ENCODE results near the gene VWA8.
"Not testable (repeated sequence)": the region's sequence is repeated elsewhere in the genome, so short reads cannot be mapped to it uniquely, and the experiment has no call there.

VWA8 gene

DNA sequence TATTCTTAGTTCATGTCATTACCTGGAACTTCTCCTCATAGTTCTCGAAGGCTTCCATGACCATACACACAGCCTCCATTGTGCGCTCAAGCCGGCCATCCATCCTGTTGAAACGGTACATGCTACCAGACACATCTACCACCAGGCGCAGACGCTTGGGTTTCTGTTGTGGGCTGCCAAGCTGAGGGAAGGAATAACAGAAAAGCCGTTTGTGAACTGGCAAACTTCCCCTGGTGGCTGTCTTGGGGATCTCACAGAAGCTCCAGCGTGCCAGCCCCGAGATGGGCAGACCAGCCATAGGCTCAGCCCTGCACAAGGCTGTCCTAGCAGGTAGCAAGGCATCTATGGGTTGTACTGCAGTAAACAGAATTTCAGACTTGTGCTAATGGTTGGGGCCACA is 373.4 kb downstream of the VWA8 start:
- peak; percentile 38 for ATAC-seq
- peak; percentile 15 for DNase-seq

DNA sequence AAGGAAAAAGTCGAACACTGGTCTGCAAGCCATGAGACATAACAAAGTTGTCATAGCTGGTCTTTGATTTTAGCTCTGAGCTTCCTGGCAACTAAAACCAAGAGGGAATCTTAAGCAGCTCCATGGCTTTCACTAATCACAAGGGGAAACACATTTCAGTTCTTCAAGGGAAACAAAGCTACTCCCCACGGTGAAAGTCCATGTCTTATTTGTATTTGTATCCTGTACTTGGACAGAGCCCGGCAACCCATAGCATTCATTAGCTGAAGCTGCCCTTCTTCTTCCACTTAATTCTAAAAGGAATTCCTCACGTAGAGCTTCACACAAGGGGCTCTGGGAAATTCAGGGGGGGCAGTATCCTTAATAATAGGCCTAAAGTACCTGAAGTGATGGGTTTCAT is 374.7 kb downstream of the VWA8 start:
- DNase-seq: no peak
- no peak for ATAC-seq

DNA sequence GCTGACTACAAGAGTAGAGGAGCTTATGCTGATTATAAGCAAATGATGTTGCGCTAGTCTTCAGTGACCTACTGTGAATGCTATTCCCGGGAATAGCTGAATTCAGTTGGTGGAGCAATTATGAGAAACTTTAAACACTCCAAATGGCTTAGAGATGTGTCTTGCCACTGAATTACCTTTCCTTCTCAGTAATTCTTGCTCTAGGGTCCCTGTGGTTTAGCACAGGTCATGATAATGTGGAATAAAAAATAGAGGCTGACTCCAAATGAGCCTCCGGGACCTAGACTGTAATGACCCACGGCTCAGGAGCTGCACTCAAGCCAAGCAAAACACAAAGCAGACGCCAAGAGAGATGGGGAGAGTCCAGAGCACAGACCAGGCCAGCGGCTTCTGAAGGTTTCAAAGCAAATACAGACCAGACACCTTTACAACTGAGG is 378.9 kb downstream of the VWA8 start:
- no peak for DNase-seq
- ATAC-seq: no peak

DNA sequence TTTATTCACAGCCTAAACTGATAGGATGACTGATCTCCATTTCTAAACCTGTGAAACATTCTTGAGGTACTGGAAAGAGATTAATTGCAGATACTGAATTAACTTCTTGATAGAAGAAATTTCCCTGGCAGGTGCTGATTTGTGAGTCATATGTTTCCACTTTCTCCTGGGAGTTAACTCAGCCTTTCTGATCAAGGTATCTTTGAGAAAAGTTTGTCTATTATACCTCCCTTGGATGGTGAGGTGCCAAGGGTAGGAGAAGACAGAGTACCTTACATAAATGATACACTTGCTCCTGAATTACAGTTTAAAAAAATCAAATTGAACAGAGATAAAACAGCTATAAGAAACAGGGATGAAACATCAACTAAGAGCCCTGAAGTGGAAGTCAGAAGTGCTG is 380.6 kb downstream of the VWA8 start:
- ATAC-seq (no peak), DNase-seq (no peak)

DNA sequence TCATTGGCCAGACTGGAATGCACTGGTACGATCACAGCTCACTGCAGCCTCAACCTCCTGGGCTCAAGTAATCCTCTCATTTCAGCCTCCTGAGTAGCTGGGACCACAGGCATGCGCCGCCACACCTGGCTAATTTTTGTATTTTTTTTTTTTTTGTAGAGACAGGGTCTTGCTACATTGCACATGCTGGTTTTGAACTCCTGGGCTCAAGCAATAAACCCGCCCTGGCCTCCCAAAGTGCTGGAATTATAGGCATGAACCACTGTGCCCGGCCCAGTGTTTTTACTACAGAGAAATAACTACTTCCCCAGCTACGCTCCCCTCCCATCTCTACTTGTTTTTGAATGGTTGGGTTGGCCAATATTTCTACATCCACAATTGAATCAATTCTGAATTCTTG is 381.0 kb downstream of the VWA8 start:
- DNase-seq (no peak), ATAC-seq (no peak)

DNA sequence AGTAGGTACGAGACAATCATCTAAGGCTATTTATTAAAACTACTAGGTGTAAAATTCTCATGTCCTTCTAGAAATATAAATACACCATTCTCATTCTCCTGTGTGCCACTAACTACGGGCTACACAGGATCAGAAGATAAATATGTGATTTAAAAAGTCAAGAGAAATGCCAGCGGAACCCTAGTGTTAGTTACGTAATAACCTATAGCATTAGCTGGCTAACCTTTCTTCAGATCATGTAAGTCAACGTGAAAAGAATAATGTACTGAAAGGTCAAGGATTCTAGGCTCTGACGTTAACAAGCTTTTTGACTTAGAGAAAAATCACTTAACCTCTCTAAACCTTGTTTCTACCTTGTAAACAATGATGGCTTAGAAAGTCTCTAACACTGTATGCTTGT is 381.7 kb downstream of the VWA8 start:
- ATAC-seq (no peak), DNase-seq (no peak)

DNA sequence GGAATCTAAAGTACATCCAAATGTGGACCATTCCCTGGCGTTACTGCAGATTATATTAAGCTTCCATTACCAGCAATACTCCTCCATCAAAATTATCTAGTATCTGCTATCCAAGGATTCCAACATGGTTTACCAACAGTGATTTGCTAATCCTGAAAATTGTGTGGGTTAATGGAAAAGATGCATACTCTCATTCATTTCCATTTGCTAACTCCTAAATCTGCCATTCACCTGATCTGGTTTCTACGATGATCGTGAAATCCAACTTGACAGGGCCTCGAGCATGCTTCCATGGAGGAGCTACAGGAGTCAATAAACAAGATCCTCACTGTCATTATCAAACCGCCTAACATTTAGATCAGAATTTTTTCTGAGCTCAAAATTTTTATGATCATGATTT is 382.5 kb downstream of the VWA8 start:
- DNase-seq (no peak), ATAC-seq (no peak)

DNA sequence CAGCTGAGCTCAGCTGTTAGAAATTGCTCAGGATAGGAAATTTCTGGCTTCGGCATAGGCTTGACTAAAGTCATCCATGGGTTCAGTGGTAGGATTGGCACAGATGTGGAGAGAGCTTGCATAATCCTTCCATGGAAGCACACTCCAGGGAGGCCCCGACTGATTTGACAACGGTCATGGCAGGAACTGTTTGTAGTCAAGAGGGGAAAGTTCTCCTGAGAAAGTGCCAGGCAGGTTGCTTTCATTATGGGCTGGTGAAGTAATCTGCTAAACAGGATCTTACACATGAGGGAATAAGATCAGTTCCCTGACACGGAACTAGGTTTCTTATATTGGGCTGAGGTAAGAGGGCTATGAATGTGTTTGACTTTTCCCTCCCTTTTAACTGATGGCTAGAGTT is 383.5 kb downstream of the VWA8 start:
- DNase-seq (no peak), ATAC-seq (no peak)

DNA sequence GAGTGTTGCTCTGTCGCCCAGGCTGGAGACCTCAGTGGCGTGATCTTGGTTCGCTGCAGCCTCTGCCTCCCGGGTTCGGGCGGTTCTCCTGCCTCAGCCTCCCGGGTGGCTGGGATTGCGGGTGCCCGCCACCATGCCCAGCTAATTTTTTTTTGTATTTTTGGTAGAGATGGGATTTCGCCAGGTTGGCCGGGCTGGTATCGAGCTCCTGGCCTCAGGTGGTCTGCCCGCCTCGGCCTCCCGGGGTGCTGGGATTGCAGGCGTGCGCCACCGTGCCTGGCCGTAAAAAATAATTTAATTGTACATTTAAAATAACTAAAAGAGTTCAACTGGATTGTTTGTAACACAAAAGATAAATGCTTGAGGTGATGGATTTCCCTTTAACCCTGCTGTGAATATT is 387.3 kb downstream of the VWA8 start:
- not testable (repeated sequence) for DNase-seq, ATAC-seq

DNA sequence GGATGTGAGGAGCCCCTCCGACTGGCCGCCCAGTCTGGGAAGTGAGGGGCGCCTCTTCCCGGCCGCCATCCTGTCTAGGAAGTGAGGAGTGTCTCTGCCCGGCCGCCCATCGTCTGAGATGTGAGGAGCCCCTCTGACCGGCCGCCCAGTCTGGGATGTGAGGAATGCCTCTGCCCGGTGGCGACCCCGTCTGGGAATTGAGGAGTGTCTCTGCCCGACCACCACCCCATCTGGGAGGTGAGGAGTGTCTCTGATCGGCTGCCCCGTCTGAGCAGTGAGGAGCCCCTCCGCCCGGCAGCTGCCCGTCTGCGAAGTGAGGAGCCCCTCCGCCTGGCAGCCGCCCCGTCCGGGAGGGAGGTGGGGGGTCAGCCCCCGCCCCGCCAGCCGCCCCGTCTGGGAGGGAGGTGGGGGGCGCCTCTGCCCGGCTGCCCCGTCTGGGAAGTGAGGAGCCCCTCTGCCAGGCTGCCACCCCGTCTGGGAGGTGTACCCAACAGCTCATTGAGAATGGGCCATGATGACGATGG is 389.0 kb downstream of the VWA8 start:
- ATAC-seq, DNase-seq: not testable (repeated sequence)

DNA sequence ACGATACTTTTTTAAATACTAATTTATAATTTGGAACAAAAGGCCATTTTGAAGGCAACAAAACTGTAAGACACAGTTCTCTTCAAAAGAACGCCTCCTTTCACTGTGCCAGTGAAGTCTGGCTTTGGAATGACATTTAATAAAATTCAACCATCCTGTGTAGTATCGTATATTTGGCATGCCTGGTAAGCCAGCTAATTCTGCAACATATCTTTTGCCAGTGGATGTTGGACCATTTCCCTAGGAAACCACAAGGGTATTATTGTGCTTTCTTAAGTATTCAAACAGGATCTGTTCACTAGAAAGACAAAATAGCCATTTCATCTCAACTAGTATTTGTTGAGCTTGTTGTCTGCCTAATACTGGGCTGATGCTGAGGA is 391.9 kb downstream of the VWA8 start:
- ATAC-seq (no peak), DNase-seq (no peak)

DNA sequence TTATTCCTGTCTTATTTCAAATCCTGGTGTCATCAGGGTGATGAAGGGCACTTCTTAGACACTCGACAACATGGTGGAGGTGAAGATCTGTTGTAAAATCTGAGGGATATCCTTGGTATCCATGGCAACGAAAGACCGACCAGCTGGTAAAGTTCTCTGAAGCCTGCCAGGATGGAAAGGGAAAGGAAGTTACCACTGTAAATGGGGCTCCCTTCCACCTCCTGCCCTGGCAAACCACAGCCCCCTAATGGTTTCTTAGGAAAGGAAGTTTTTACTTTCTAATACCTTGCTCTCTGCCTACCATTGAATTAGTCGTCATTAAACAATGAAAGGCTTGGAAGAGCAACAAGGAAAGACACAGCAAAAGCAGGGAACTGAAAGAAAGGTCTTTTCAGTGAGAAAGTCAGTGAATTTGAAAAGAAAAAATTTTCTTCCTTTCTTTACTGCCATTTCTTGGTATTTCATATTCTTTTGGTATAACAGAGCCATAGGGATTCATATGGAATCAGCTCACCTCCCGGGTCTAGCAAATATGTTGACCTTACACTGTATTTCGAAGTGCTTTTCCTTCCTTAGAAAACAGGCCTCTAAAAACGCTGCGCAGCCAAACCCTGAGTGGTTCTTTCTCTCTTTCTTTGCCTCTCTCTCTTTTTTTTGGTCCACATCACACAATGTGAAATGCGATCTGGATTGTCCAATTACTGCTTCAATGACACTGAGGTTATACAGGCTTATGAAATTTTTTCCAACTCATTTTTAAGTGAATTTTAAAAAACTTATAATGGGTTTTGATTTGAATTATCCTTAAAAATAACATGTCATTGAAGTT is 392.6 kb downstream of the VWA8 start:
- no peak for ATAC-seq

DNA sequence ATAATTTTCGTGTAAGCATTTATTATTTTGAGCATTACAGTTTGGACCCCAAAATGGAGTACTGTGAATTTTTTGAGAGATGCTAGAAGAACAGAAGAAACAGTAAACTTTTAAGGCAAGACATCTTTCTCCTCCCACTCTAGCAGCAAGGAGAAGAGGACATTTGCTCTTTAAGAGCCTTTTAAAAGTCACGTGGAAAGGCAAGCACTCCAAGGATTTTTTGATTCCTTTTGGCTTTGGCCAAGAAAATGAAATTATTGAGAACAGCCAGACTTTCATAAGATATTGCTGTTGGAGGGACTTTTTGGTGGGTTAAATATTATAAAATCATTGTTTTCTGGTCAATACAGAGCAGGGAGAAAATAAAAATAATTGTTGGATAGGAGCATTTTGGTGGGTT is 393.5 kb downstream of the VWA8 start:
- no peak for DNase-seq
- ATAC-seq: no peak

More for the DNA sequence above, 392.6 kb downstream of the VWA8 start:
- no peak for DNase-seq

DNA sequence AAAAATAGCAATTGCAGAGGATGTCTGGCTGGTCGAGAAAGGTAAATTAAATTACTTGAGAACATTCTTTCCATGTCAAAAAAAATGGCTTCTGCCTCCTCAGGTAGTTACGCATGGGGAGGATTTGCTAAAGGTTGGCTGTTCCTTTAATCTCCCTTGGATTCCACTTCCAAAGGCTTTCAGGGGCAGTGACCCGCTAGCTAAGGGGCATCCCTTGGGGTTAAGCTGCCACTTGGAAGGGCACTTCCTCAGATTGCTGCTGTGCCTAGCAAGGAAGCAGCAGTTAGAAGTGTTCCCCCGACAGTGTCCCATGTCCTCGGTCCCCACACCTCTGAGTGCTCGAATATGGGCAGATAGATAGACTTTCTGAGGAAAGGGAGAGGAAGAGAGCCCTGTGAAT is 395.1 kb downstream of the VWA8 start:
- ATAC-seq: no peak
- DNase-seq: no peak

DNA sequence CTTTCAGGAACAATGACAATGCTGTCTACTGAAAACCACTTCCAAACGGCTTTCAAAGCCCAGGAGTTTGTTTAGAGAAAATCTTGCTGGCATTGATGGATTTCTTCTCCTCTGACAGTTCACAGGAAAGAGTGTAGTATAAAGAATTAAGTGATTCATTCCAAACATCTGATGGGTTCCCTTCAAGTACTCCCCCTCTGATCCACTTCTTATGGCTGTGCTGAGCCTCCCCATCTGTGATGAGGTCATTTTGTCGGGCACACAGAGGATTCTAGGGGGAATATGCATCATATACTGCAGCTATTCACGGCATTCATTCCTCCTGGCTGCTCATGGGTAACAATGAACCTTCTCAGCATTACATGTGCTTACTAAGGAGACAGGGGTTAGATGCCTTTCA is 395.7 kb downstream of the VWA8 start:
- DNase-seq (no peak), ATAC-seq (no peak)

DNA sequence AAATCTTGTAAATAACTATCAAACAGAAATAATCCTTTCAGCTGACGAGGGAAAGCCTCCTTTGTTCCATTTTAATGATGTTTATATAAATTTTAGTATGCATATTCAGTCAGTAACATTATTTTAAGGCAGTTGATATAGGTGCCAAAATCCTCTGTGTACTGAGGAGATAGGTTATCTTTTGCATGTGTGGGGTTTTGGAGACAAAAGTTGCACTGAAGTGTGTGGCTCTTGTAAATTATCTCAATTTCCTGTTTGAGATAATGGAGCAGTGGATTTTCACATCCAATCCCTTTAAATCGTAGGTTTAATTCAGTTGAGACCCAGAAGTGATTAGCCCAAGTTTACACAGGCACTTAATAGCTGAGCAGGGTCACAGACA is 396.9 kb downstream of the VWA8 start:
- no peak for ATAC-seq
- no peak for DNase-seq

DNA sequence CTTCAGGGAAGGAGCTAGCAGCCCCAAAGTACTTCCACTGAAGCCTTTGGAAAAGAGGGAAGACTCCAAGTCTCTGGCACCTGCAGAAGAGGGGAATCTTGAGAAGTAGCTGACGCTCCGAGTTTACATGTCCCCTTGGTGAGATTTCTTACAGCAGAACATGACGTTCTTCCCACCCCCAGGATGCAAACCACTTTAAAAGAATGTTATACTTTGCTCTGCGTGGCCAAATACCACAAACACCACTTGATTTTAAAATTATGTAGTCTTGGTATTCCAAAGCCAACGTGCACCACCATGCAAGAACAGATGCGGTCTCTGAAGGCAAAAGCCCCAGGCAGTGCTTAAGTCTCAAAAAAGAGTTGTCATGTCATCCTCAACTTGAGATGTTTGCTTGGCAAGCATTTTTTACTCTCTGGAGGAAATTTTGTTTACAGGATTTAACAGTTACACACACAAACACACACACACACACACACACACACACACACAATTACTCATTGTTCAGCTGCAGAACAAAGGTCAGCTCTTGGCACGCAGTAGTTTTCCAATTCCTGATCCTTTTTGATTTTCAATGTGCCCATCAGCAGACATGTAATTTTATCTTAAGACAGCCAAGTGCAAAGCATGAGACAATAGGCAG is 397.4 kb downstream of the VWA8 start:
- no peak for DNase-seq
- no peak for ATAC-seq

DNA sequence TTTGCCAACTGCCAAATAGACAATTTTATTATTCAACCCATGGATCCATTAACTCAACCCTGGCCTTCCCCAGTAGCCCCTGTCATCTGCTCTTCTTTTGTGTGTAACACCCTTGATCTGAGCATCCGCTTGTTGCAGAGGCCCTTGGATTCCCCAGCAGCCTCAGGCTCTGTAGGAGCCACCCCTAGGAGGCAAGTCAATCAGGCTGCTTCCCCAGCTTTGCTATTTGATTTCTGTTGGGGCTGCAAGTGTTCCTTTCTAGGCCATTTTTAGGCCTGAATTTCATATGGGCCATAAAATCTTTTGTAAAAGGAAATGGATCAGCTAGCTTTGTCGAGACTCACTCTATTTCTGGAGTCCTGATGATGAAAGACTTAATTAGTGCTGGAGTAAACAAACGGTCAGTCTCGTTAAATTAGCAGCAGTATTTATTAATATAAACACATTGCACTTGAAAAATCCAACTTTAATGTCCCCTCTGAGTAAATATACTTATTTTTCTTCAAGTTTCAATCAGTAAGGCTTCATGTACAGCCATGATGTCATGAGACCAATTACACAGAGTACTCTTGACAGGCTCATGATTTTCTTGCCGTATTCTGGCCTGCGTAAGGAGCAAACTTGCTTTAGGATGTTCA is 398.2 kb downstream of the VWA8 start:
- DNase-seq (no peak), ATAC-seq (no peak)

DNA sequence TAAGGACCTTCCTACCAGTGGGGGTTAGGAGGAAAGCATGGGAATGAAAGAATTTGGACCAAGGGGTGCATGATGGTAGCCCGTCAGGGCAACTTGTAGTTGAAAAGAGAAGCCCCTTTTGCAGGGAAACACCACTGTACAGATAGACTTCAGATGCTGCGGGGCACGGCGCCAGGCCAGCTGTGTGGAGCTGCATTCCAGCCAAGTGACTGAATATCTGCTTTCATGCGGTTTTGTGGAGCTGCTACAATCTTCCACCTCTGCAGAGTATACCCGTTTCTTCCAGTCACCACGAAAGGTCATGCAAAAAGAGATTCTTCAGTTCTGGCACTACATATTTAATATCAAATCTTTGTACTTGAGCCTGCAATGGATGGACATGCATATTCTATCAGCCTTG is 398.8 kb downstream of the VWA8 start:
- no peak for ATAC-seq
- no peak for DNase-seq

DNA sequence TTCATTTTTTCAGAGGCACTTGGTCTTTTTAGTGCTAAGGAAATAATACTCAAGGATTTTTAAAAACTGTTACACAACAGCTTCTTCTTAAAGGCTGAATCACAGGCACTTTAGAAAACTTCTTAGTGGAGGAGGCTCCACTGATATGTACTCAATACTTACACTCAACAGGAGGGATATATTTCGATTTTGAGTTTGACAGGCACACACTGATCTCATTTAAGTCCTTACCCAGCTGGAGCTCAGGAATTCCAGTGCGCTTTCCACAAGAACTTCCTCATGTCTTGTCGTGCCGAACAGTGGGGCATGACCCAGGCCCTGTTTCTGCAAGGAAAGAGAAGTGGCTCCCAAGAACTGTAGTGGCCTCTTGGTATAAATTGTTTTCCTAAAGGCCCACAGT is 399.7 kb downstream of the VWA8 start:
- DNase-seq (no peak), ATAC-seq (no peak)

DNA sequence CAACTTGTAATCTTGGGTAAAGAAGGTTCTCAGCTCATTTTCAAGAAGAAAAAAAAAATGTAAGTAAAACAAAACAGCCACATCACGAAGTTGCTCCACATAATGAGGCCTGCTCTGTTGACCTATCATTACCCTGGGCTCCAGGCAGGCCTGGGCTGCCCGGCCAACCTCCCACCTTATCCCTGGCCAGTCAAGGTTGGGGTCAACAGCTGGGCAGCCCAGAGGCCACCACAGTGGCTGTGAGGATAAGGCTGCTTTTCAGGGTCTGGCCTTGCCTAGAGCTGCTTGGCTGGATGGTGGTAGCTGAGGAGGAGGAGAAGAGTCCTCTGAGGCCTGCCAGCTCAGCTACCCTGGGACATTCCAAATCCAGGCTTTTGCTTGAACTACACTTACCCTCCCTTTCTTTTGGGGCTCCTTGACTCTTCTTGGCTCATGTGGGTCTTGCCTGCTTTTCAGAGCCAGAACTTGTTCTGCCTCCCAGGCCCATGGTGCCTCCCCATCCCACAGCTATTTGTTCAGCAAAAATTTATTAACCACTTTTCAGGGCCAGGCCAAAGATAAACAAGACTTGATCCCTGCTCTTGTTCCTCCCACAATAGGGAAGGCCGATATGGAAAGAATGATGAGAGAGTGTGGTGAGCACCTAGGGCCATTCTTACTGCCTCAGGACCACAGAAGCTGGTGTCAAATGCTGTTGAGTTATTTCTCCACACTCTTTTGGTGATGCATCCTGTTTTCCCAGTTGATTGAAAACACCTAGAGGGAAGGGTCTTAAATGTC is 401.9 kb downstream of the VWA8 start:
- DNase-seq (no peak), ATAC-seq (no peak)

DNA sequence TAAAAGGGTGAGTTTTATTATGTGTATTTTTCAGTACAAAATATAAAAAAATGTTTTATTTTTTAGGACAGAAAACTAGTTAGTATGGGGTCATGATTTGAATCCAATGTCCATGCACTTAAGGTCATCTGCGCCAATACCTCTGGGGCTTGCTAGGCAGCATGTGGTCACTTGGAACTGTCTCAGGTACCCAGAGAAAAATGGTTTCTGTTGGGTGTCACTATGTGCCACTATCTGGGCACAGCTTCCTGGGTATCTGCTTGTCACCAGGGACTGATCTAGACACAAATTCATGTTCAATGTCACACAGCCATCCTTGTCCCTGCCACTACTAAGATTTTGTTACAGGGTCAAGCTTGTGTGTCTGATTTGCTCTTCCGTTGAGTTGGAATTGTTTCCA is 403.2 kb downstream of the VWA8 start:
- DNase-seq (no peak), ATAC-seq (no peak)
